SU-DHL-6 (cell line): ENCODE results near the gene RPS14.

Experiments
- H2AFZ ChIP-seq: fragments of 200-600 bp; sonication (generic); 2 replicates; pipeline ENCODE4 v1.6.1; 2014; ENCODE audit warnings: low read depth, mild to moderate bottlenecking, moderate library complexity, mixed read lengths, antibody characterized with exemption, low read length; ENCODE audit not compliant: severe bottlenecking
- H3F3A ChIP-seq: fragments of 200-600 bp; shearing (Covaris generic); 2 replicates; pipeline ENCODE4 v1.6.0; 2016; ENCODE audit warnings: antibody characterized with exemption, mild to moderate bottlenecking; ENCODE audit not compliant: insufficient read depth
- H3K27ac ChIP-seq: fragments of 200-600 bp; sonication (generic); 2 replicates; pipeline ENCODE4 v1.5.1; 2016; ENCODE audit warnings: low read depth, mild to moderate bottlenecking, low read length, moderate library complexity, mixed read lengths
- H3K27me3 ChIP-seq: fragments of 200-600 bp; sonication (generic), shearing (Covaris generic); 2 replicates; pipeline ENCODE4 v1.6.0; 2014; ENCODE audit warnings: mild to moderate bottlenecking, low read length
- H3K36me3 ChIP-seq: fragments of 200-600 bp; sonication (generic); 2 replicates; pipeline ENCODE4 v1.6.1; 2014; ENCODE audit warnings: mild to moderate bottlenecking, low read length, mixed read lengths
- H3K4me2 ChIP-seq: fragments of 300-600, 200-600 bp; shearing (Covaris generic), sonication (generic); 2 replicates; pipeline ENCODE4 v1.6.0; 2014; ENCODE audit warnings: low read length, low read depth, mild to moderate bottlenecking; ENCODE audit not compliant: poor library complexity, severe bottlenecking
- H3K4me3 ChIP-seq: fragments of 200-600 bp; sonication (generic); 2 replicates; pipeline ENCODE4 v1.5.1; 2014; ENCODE audit warnings: antibody characterized with exemption, low read length, mild to moderate bottlenecking, mixed read lengths; ENCODE audit not compliant: insufficient read depth, poor library complexity, severe bottlenecking
- H3K79me2 ChIP-seq: fragments of 200-600 bp; sonication (generic); 2 replicates; pipeline ENCODE4 v1.6.1; 2014; ENCODE audit warnings: mild to moderate bottlenecking, low read length, moderate library complexity; ENCODE audit not compliant: insufficient read depth
- H3K9ac ChIP-seq: fragments of 200-600 bp; sonication (generic); 2 replicates; pipeline ENCODE4 v1.7.0; 2014; ENCODE audit warnings: mild to moderate bottlenecking, low read length
- H3K9me2 ChIP-seq: fragments of 200-600 bp; sonication (generic); replicated peaks from 2 replicates; pipeline ENCODE4 v1.6.1; 2014; ENCODE audit warnings: low read length; ENCODE audit not compliant: insufficient read depth
- H3K9me3 ChIP-seq: fragments of 200-600 bp; sonication (generic); 2 replicates; pipeline ENCODE4 v1.6.1; 2014; ENCODE audit warnings: low read length, mixed read lengths; ENCODE audit not compliant: insufficient read depth
- H4K20me1 ChIP-seq: fragments of 200-600 bp; sonication (generic); 2 replicates; pipeline ENCODE4 v1.6.1; 2014; ENCODE audit warnings: low read depth, mild to moderate bottlenecking, antibody characterized with exemption, low read length, moderate library complexity, mixed read lengths
- EZH2phosphoT487 ChIP-seq: fragments of 200-600 bp; sonication (generic), shearing (Covaris generic); conservative IDR thresholded peaks from 2 replicates; pipeline ENCODE4 v1.6.1; 2018; ENCODE audit warnings: mild to moderate bottlenecking, antibody characterized with exemption, low read length, moderate library complexity, mixed read lengths
- TF ChIP-seq, protein P1 (sequence below): fragments of 200-600 bp; sonication (generic); IDR thresholded peaks from one replicate; pipeline ENCODE4 v1.5.1; 2017; ENCODE audit warnings: antibody characterized with exemption, mild to moderate bottlenecking, low read length, moderate library complexity; ENCODE audit not compliant: insufficient read depth, poor library complexity, severe bottlenecking

The RPS14 gene

DNA sequence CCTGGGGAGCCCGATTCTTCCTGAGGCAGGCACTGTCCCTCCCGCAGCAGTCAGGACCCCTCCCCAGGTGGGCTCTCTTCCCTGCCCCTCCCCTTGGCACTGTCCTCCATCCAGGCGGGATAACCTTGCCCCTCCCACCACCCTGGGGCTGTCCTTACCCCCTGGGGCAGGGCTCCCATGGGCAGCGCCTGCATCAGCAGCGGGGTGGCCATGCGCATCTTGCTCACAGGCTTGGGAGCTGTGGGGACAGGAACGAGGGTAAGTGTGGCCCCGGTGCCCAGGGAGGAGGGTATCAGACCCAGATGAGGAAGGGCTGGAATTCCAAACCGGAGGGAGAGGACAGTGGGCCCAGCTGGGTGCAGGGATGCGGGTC is 42.8 kb downstream of the RPS14 start:
- H4K20me1 ChIP-seq = peaks cover 8% of the 10 kb centered on the region; the same call in 1 of the 2 replicates
- peaks cover 12% of the 10 kb centered on the region for H3K36me3 ChIP-seq
- H3K4me2 ChIP-seq = no peak overlapping the region
- no peak overlapping the region for H3K4me3 ChIP-seq
- no peak for TF ChIP-seq EZH2phosphoT487
- TF ChIP-seq, protein P1, sequence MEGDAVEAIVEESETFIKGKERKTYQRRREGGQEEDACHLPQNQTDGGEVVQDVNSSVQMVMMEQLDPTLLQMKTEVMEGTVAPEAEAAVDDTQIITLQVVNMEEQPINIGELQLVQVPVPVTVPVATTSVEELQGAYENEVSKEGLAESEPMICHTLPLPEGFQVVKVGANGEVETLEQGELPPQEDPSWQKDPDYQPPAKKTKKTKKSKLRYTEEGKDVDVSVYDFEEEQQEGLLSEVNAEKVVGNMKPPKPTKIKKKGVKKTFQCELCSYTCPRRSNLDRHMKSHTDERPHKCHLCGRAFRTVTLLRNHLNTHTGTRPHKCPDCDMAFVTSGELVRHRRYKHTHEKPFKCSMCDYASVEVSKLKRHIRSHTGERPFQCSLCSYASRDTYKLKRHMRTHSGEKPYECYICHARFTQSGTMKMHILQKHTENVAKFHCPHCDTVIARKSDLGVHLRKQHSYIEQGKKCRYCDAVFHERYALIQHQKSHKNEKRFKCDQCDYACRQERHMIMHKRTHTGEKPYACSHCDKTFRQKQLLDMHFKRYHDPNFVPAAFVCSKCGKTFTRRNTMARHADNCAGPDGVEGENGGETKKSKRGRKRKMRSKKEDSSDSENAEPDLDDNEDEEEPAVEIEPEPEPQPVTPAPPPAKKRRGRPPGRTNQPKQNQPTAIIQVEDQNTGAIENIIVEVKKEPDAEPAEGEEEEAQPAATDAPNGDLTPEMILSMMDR = no peak
- H2AFZ ChIP-seq = no peak overlapping the region
- H3K9me2 ChIP-seq = no peaks in the 10 kb centered on the region
- no peaks in the 10 kb centered on the region for H3K27me3 ChIP-seq
- H3K79me2 ChIP-seq = peaks cover 41% of the 10 kb centered on the region
- peaks cover 71% of the 10 kb centered on the region for H3F3A ChIP-seq
- H3K9ac ChIP-seq = no peak overlapping the region
- peak overlapping the region; percentile 97 for H3K27ac ChIP-seq
- no peaks in the 10 kb centered on the region for H3K9me3 ChIP-seq

DNA sequence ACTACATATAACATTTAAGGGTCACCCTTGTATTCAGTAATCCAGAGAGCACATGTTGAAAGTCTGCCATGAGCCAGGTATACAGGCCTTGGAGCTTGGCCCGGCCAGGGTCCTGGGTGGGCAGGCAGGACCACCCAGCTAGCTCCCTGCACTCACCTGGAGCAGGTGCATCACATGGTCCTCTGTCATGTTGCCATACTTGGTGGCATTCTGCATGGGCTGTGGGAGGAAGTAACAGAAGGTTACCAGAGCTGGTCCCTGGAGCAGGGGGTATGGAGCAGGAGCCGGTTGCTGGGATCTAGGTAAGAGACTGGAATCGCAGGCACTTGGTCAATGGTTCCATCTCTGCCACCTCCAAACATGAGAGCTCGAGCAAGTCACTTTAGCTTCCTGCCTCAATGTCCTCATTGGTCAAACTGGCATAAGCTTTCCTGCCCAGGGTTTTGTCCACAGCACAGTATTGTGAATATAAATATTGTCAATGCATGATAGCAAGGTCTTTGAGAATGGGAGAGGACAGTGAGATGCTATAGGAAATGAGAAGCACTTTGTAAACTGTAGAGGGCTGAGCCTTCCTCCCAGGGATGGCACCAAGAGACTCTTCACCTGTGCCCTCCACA is 43.3 kb downstream of the RPS14 start:
- H3K9ac ChIP-seq = no peak overlapping the region
- peak overlapping the region; percentile 31 for H3K27ac ChIP-seq
- H3K79me2 ChIP-seq = peaks cover 36% of the 10 kb centered on the region
- H3K27me3 ChIP-seq = no peaks in the 10 kb centered on the region
- no peak overlapping the region for H2AFZ ChIP-seq
- peaks cover 71% of the 10 kb centered on the region for H3F3A ChIP-seq
- TF ChIP-seq, protein P1 = no peak
- TF ChIP-seq EZH2phosphoT487 = no peak
- no peak overlapping the region for H3K4me3 ChIP-seq
- no peak overlapping the region for H3K4me2 ChIP-seq
- no peaks in the 10 kb centered on the region for H3K9me3 ChIP-seq
- H3K36me3 ChIP-seq = peaks cover 12% of the 10 kb centered on the region
- peaks cover 8% of the 10 kb centered on the region; the same call in 1 of the 2 replicates for H4K20me1 ChIP-seq
- H3K9me2 ChIP-seq = no peaks in the 10 kb centered on the region

DNA sequence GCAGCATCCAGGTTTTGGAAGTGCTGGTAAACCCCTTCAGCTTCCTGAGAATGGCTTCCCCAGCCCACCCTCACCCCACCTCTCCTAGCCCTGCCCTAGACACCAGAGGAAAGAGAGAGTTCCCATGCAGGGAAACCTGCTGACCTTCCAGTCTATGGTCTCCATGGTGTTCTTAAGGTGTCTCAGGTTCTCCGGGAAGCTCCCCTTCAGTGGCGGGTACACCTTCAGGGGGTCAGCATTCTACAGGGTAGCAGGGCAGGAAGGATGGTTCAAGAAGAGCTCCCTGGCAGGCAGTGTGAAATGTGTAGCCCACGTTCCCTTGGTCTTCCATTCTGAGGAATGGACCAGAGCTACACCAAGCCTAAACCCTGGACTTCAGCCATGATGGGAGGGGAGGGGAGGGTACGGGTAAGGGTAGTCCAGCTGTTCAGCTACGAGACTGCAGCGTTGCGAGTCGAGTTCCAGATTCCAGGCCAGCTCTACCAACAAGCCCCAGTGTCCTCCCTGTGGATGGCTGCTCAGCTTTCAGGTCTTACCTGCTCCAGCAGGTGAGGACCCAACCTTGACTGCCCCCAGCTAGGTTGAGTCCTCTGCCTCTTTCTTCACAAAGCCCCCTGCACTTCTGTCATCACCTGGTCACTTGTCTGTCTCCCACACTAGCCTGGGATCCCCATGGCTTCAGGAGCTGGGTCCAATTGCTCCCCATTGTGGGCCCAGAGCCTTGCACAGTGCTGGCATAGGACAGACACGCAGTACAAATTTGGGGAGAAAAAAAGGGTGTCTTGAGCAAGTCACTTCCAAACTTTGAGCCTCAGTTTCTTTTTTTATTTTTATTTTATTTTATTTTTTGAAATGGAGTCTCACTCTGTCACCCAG is 44.4 kb downstream of the RPS14 start:
- H4K20me1 ChIP-seq = peaks cover 8% of the 10 kb centered on the region; the same call in 1 of the 2 replicates
- TF ChIP-seq, protein P1 = no peak
- TF ChIP-seq EZH2phosphoT487 = no peak
- H3K9ac ChIP-seq = no peak overlapping the region

More for the DNA sequence above, 44.4 kb downstream of the RPS14 start:
- peaks cover 28% of the 10 kb centered on the region for H3K79me2 ChIP-seq
- no peaks in the 10 kb centered on the region for H3K9me2 ChIP-seq
- H3K27ac ChIP-seq = peak overlapping the region; percentile 11; the same call in 1 of the 2 replicates
- peaks cover 72% of the 10 kb centered on the region for H3F3A ChIP-seq
- H3K4me2 ChIP-seq = no peak overlapping the region
- H3K36me3 ChIP-seq = peaks cover 12% of the 10 kb centered on the region
- no peak overlapping the region for H2AFZ ChIP-seq
- no peak overlapping the region for H3K4me3 ChIP-seq
- H3K9me3 ChIP-seq = no peaks in the 10 kb centered on the region
- H3K27me3 ChIP-seq = no peaks in the 10 kb centered on the region
